ENCODE data around the gene UBE2I.

Gene UBE2I

DNA sequence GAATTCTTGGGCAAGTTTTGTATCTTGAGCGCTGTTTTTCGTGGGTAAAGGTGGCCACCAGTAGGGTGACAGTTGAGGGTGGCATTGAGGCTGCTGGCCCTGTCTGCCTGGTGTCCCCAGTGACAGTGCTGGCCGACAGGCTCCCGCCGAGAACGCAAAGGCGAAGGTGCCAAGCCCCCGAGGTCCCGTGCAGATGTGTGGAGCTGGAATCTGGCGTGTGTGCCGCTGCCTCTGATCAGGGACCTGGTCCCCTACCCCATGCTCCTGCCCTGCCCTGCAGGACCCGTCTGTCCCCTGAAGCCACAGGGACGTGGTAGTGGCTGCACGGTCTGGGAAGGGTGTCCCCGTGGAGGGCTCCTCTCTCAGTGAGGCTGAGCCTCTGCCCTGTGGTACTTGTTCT, 3.5 kb downstream of the UBE2I start:
- Histone ChIP-seq H3K36me3 (ENCODE audit: control insufficient read depth in 1 of 2, insufficient read depth in 2 of 2, low read length in 2 of 2) (peaks cover 28 to 52% of the 10 kb centered on the region in 2 donors), H3K27ac (ENCODE audit: low read depth, low read length) (no peak overlapping the region)

DNA sequence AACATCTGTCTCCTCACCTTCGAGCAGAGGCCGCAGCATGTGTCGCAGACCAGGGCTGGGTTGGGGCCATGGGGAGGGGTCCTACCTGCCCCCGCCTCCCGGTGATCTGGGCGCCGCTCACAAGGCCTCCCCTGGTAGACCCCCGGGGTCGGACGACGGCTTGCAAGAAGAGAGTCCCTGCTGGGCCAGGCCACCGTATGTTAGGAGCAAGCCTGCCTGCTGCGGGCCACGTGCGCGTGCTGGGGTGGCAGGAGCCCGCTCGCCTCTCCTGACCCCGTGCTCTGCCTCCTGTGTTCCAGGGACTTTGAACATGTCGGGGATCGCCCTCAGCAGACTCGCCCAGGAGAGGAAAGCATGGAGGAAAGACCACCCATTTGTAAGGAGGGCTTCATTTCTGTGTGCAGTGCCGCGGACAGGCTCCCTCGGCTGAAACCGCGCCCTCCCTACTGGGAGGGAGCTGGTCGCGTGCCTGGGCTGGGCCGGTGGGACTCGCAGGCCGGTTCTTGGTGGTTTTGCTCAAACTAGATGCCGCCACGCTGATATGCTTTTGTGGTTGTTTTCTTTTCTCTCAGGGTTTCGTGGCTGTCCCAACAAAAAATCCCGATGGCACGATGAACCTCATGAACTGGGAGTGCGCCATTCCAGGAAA, 4.4 kb downstream of the UBE2I start:
- Histone ChIP-seq H3K9ac (ENCODE audit: low read depth in 1 of 2, low read length in 2 of 2) (no peak overlapping the region), H3K27ac (ENCODE audit: low read depth, low read length) (no peak overlapping the region), H3K4me1 (ENCODE audit: control insufficient read depth in 1 of 2, insufficient read depth in 2 of 2, low read length in 2 of 2) (peaks cover 20 to 28% of the 10 kb centered on the region in 2 donors), H3K9me3 (ENCODE audit: control insufficient read depth in 1 of 2, low read length in 2 of 2) (no peaks in the 10 kb centered on the region), H3K4me3 (ENCODE audit: low read depth in 1 of 2, low read length in 2 of 2) (no peak overlapping the region), H3K36me3 (ENCODE audit: control insufficient read depth in 1 of 2, insufficient read depth in 2 of 2, low read length in 2 of 2) (peaks cover 32 to 62% of the 10 kb centered on the region in 2 donors), H3K27me3 (ENCODE audit: control insufficient read depth in 1 of 2, insufficient read depth in 2 of 2, low read length in 2 of 2) (no peaks in the 10 kb centered on the region)

More for the DNA sequence above, 3.5 kb downstream of the UBE2I start:
- no peaks in the 10 kb centered on the region for H3K27me3 ChIP-seq (ENCODE audit: control insufficient read depth in 1 of 2, insufficient read depth in 2 of 2, low read length in 2 of 2)
- H3K4me1 ChIP-seq (ENCODE audit: control insufficient read depth in 1 of 2, insufficient read depth in 2 of 2, low read length in 2 of 2) = peaks cover 20 to 32% of the 10 kb centered on the region in 2 donors
- H3K4me3 ChIP-seq (ENCODE audit: low read depth in 1 of 2, low read length in 2 of 2) = no peak overlapping the region
- H3K9me3 ChIP-seq (ENCODE audit: control insufficient read depth in 1 of 2, low read length in 2 of 2) = no peaks in the 10 kb centered on the region
- no peak overlapping the region for H3K9ac ChIP-seq (ENCODE audit: low read depth in 1 of 2, low read length in 2 of 2)

DNA sequence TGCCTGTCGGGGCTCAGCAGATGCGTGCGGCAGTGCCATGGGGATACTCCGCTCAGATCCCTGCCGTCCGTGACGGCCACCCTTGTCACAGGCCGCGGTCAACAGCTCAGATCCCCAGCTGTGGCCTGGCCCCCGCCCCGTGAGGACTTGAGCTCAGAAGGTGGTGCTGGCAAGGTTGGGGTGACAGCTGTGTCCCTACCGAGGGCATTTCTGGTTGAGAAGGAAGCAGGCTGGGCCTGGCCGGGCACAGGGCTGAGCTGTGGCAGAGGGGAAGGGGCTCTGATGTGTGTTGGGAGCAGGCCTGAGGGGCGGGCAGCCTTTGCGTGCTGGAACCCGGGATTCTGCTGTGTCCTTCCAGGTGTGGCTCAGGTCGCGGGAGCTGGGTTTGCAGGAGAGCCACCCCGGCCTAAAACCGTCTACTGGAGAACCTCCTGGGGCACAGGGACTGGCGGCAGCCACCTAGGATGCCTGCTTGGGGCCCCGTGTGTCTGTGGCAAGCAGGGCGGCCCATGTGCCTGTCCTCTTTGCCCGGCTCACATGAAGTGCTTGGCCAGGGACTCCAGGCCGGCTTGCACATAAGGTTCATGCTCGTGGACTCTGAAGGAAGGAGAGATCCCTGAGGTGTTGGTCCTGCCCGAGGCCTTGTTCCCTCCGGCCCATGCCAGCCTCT, 5.1 kb downstream of the UBE2I start:
- no peak overlapping the region for H3K27ac ChIP-seq (ENCODE audit: low read depth, low read length)
- H3K36me3 ChIP-seq (ENCODE audit: control insufficient read depth in 1 of 2, insufficient read depth in 2 of 2, low read length in 2 of 2) = peaks cover 39 to 69% of the 10 kb centered on the region in 2 donors
- peaks cover 20 to 28% of the 10 kb centered on the region in 2 donors for H3K4me1 ChIP-seq (ENCODE audit: control insufficient read depth in 1 of 2, insufficient read depth in 2 of 2, low read length in 2 of 2)
- H3K9me3 ChIP-seq (ENCODE audit: control insufficient read depth in 1 of 2, low read length in 2 of 2) = no peaks in the 10 kb centered on the region
- no peak overlapping the region for H3K4me3 ChIP-seq (ENCODE audit: low read depth in 1 of 2, low read length in 2 of 2)
- no peaks in the 10 kb centered on the region for H3K27me3 ChIP-seq (ENCODE audit: control insufficient read depth in 1 of 2, insufficient read depth in 2 of 2, low read length in 2 of 2)
- H3K9ac ChIP-seq (ENCODE audit: low read depth in 1 of 2, low read length in 2 of 2) = no peak overlapping the region

DNA sequence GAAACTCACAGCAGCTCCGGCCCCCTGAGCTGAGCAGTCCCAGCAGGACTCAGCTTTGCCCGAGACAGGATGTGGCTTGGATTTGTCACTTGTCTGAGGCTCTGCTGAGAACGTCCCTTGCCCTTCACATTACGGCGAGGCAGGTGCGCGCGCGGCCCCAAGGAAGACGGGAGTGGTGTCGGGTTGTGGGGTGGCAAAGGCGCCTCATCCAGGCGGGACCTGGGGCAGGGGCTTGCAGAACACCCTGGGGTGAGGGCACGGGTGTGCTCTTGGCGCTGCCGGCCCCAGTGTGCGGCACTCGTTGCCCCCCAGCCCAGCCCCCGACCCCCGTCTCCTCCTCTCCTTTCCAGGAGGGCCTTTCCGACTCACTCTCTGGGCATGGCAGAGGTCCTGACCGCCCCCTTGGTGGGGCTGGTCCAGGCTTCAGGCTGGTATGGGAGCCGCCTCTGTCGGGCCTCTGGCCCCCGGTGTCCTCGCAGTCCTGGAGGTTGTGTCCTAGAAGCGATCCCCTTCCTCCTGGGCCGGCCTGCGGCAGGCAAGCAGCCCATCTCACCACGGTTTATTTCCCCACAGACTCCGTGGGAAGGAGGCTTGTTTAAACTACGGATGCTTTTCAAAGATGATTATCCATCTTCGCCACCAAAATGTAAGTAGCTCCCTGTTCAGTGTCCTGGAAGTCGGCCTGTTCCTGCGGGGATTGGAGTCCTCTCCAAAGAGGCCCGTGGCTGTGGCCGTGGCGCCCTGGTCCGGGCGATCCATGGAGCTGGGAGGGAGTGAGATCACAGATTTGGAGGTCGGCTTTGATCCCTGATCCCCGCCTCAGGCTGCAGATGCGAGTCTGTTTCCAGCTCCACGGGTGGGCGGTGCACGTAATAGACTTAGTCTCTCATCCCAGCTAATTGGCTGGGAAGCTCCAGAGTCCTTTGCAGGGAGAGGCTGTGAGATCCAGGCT, 5.9 kb downstream of the UBE2I start:
- Histone ChIP-seq H3K27ac (ENCODE audit: low read depth, low read length) (no peak overlapping the region), H3K9me3 (ENCODE audit: control insufficient read depth in 1 of 2, low read length in 2 of 2) (no peaks in the 10 kb centered on the region), H3K9ac (ENCODE audit: low read depth in 1 of 2, low read length in 2 of 2) (no peak overlapping the region), H3K4me3 (ENCODE audit: low read depth in 1 of 2, low read length in 2 of 2) (no peak overlapping the region), H3K4me1 (ENCODE audit: control insufficient read depth in 1 of 2, insufficient read depth in 2 of 2, low read length in 2 of 2) (peaks cover 20 to 28% of the 10 kb centered on the region in 2 donors), H3K36me3 (ENCODE audit: control insufficient read depth in 1 of 2, insufficient read depth in 2 of 2, low read length in 2 of 2) (peaks cover 47 to 77% of the 10 kb centered on the region in 2 donors), H3K27me3 (ENCODE audit: control insufficient read depth in 1 of 2, insufficient read depth in 2 of 2, low read length in 2 of 2) (no peaks in the 10 kb centered on the region)

DNA sequence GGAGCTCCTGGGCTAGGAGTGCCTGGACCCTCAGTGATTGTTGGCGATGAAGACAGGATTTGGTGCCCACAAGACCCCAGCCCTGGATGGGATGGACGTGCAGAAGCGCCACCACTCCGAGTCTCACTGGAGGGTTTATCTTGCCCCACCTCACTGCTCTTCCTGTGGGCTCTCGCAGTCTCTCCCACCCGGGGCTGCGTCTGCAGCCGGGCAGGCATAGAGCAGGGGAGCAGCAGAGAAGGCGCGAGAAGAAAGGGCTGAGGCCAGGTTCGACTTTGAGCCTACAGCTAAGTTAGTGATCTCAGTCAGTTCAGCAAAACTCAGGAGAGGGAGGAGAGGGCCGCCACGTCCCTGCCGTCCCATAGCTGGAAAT, 6.6 kb downstream of the UBE2I start:
- H3K4me3 ChIP-seq (ENCODE audit: low read depth in 1 of 2, low read length in 2 of 2) = no peak overlapping the region
- H3K9me3 ChIP-seq (ENCODE audit: control insufficient read depth in 1 of 2, low read length in 2 of 2) = no peaks in the 10 kb centered on the region
- H3K27me3 ChIP-seq (ENCODE audit: control insufficient read depth in 1 of 2, insufficient read depth in 2 of 2, low read length in 2 of 2) = no peaks in the 10 kb centered on the region
- H3K36me3 ChIP-seq (ENCODE audit: control insufficient read depth in 1 of 2, insufficient read depth in 2 of 2, low read length in 2 of 2) = peaks cover 53 to 83% of the 10 kb centered on the region in 2 donors
- H3K4me1 ChIP-seq (ENCODE audit: control insufficient read depth in 1 of 2, insufficient read depth in 2 of 2, low read length in 2 of 2) = peaks cover 18 to 21% of the 10 kb centered on the region in 2 donors
- H3K9ac ChIP-seq (ENCODE audit: low read depth in 1 of 2, low read length in 2 of 2) = no peak overlapping the region
- no peak overlapping the region for H3K27ac ChIP-seq (ENCODE audit: low read depth, low read length)

DNA sequence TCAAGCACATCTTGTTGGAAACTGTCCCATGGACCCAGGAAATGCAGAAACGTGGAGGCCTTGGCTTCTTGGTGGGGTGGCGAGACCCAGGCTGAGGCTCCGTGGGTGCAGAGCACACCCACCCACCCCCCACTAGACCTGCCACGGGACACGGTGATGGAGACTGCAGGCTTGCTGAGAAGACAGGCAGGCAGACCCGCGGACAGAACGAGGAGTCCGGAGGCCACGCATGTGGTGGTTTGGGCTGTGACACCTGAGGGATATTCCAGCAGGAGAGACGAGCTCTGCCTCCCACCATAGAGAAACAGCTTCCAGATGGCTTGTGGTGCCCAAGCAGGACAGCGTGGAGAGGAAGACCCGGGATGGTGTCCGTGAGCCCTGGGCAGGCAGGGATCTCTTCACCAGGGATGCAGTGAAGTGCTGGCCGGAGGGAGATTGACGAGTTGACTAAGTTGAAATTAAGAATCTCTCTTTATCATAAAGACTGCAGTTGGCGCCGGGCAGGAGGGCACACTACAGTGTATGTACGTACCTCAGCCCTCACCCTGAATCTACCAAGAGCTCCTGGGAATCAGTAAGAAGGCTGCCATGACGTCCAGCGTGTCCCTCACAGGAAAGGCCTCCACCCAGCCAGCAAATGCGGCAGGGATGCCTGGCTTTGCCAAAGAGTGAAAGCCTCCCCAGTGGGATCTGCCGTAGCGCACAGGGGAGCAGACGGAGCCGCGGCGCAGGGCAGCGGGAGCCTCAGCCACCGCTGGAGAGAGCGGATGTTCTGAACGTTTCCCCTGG, 8.2 kb downstream of the UBE2I start:
- peaks cover 59 to 88% of the 10 kb centered on the region in 2 donors for H3K36me3 ChIP-seq (ENCODE audit: control insufficient read depth in 1 of 2, insufficient read depth in 2 of 2, low read length in 2 of 2)
- H3K9ac ChIP-seq (ENCODE audit: low read depth in 1 of 2, low read length in 2 of 2) = no peak overlapping the region
- peaks cover 5% of the 10 kb centered on the region in 2 donors for H3K4me1 ChIP-seq (ENCODE audit: control insufficient read depth in 1 of 2, insufficient read depth in 2 of 2, low read length in 2 of 2)
- H3K27ac ChIP-seq (ENCODE audit: low read depth, low read length) = no peak overlapping the region
- no peaks in the 10 kb centered on the region for H3K9me3 ChIP-seq (ENCODE audit: control insufficient read depth in 1 of 2, low read length in 2 of 2)
- H3K4me3 ChIP-seq (ENCODE audit: low read depth in 1 of 2, low read length in 2 of 2) = no peak overlapping the region
- no peaks in the 10 kb centered on the region for H3K27me3 ChIP-seq (ENCODE audit: control insufficient read depth in 1 of 2, insufficient read depth in 2 of 2, low read length in 2 of 2)

DNA sequence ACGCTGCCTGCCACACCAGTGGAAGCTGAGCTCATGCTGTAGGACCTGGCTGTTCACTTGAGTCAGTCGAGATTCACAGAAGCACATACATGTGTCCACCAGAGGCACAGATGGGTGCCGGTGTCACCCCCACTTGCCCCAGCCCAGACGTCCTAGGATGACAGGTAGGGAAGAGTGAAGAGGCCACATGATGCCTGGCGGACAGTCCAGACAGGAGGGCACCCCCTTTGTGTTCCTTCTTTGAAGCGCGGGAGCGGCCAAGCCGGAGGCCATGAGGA, 8.8 kb downstream of the UBE2I start:
- Histone ChIP-seq H3K36me3 (ENCODE audit: control insufficient read depth in 1 of 2, insufficient read depth in 2 of 2, low read length in 2 of 2) (peaks cover 59 to 86% of the 10 kb centered on the region in 2 donors), H3K4me1 (ENCODE audit: control insufficient read depth in 1 of 2, insufficient read depth in 2 of 2, low read length in 2 of 2) (no peaks in the 10 kb centered on the region), H3K4me3 (ENCODE audit: low read depth in 1 of 2, low read length in 2 of 2) (no peak overlapping the region), H3K27ac (ENCODE audit: low read depth, low read length) (no peak overlapping the region), H3K27me3 (ENCODE audit: control insufficient read depth in 1 of 2, insufficient read depth in 2 of 2, low read length in 2 of 2) (no peaks in the 10 kb centered on the region), H3K9ac (ENCODE audit: low read depth in 1 of 2, low read length in 2 of 2) (no peak overlapping the region), H3K9me3 (ENCODE audit: control insufficient read depth in 1 of 2, low read length in 2 of 2) (no peaks in the 10 kb centered on the region)

DNA sequence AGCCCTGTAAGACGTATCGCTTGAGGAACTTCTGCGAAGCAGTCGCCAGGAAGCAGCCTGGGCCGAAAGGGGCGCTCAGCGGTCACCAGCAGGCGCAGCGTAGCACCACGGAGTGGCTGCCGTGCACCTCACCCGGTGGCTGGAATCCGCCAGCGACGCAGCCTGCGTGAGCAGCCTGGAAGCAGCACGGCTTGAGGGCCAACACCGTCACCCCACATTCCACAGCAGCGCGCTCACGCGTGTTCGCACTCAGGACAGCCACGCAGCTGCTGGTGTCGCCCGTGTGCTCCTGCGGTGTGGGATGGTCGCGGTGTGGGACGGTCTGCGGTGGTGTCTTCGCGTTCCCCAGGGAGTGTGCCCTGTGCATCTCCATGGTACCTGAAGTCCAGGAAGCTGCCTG, 9.6 kb downstream of the UBE2I start:
- no peak overlapping the region for H3K9ac ChIP-seq (ENCODE audit: low read depth in 1 of 2, low read length in 2 of 2)
- H3K4me1 ChIP-seq (ENCODE audit: control insufficient read depth in 1 of 2, insufficient read depth in 2 of 2, low read length in 2 of 2) = no peaks in the 10 kb centered on the region
- H3K36me3 ChIP-seq (ENCODE audit: control insufficient read depth in 1 of 2, insufficient read depth in 2 of 2, low read length in 2 of 2) = peaks cover 62 to 87% of the 10 kb centered on the region in 2 donors
- no peak overlapping the region for H3K27ac ChIP-seq (ENCODE audit: low read depth, low read length)
- H3K27me3 ChIP-seq (ENCODE audit: control insufficient read depth in 1 of 2, insufficient read depth in 2 of 2, low read length in 2 of 2) = no peaks in the 10 kb centered on the region
- no peak overlapping the region for H3K4me3 ChIP-seq (ENCODE audit: low read depth in 1 of 2, low read length in 2 of 2)
- H3K9me3 ChIP-seq (ENCODE audit: control insufficient read depth in 1 of 2, low read length in 2 of 2) = no peaks in the 10 kb centered on the region

DNA sequence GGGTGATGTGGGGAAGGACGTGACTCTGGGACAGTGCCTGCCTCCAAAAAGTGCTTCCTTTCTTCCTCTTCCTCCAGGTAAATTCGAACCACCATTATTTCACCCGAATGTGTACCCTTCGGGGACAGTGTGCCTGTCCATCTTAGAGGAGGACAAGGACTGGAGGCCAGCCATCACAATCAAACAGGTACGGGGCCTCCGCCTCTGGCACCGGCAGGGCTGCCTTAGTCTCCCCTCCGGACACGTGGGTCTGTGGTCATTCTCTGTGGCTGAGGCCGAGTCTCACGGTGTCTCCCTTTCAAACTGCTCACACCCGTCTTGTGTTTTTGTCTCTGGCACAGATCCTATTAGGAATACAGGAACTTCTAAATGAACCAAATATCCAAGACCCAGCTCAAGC, 10.7 kb downstream of the UBE2I start:
- H3K27me3 ChIP-seq (ENCODE audit: control insufficient read depth in 1 of 2, insufficient read depth in 2 of 2, low read length in 2 of 2) = no peaks in the 10 kb centered on the region
- H3K4me3 ChIP-seq (ENCODE audit: low read depth in 1 of 2, low read length in 2 of 2) = no peak overlapping the region
- no peaks in the 10 kb centered on the region for H3K4me1 ChIP-seq (ENCODE audit: control insufficient read depth in 1 of 2, insufficient read depth in 2 of 2, low read length in 2 of 2)
- H3K36me3 ChIP-seq (ENCODE audit: control insufficient read depth in 1 of 2, insufficient read depth in 2 of 2, low read length in 2 of 2) = peaks cover 59 to 87% of the 10 kb centered on the region in 2 donors
- H3K9me3 ChIP-seq (ENCODE audit: control insufficient read depth in 1 of 2, low read length in 2 of 2) = no peaks in the 10 kb centered on the region
- no peak overlapping the region for H3K27ac ChIP-seq (ENCODE audit: low read depth, low read length)
- H3K9ac ChIP-seq (ENCODE audit: low read depth in 1 of 2, low read length in 2 of 2) = no peak overlapping the region
